Stimulated activated CD4-positive, alpha-beta T cell treated with anti-CD3 and anti-CD28 coated beads, Interleukin-12 subunit alpha, Interleukin-12 subunit beta, amount 100 ng/mL, for 48 hours (primary cell): ENCODE results near the gene CHST3.
"Not testable (repeated sequence)": the region's sequence is repeated elsewhere in the genome, so short reads cannot be mapped to it uniquely, and the experiment has no call there.

Experiments used
- DNase-seq, 3 donors: peaks; one replicate each; pipeline ENCODE4 v3.0.0-alpha.2; 2020; ENCODE audit warnings: low read depth in 2 of 3, low spot score in 1 of 3

Gene CHST3

DNA sequence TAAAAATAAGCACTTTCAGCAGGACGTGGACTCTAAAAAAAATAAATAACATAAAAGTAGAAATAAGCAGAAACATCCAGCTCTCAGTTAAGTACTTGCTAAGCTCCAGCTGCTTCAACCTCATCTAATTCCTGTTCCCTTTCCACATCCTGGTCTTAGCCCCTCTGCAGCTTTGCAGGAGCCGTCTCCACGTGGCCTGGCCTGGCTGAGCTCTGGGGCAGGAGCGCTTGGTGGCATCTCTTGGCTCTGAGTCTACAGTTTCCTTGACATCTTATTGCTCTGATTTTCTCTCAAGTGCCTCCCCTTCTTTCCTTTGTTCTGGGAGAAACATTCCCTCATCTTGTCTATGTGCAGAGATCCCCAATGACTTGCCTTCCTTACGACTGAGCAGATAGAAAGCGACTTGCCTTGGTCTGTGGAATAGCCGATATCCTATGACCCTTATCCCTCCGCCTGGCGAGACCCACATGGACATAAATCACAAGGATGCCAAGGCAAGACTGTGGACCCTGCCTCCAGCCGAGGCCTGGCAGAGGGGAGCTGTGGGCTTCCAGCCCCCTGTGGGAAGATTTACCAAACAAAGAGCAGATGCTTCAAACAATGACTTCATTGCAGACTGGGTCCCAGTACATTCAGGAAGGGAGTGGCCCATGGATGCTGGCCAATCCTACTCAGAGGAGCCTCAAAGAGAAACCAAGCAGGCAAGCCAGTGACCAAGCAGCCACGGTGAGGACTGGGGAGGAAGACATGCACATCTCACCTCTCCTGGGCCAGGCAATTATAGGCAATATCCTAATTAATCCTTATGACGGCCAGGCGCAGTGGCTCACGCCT, 62.3 kb downstream of the CHST3 start:
- DNase-seq = no peak

DNA sequence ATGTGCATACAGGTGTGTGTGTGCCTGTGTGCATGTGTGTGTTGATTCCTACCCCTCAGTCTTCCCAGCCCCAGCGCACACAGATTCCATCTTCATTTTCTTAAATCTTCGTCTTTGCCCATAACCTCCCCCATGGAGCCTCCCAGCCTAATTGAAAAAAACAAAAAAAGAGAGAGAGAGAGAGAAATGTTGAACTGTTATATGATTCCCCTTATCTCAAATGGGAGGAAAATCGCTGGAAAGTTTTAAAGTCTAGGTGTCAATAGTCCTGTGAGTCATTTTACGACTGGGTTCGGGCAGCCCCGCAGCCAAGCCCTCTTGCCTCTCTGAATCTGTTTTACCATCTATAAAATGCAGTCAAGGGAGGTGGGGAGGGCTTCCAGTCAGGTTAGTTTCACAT, 63.3 kb downstream of the CHST3 start:
- no peak for DNase-seq

DNA sequence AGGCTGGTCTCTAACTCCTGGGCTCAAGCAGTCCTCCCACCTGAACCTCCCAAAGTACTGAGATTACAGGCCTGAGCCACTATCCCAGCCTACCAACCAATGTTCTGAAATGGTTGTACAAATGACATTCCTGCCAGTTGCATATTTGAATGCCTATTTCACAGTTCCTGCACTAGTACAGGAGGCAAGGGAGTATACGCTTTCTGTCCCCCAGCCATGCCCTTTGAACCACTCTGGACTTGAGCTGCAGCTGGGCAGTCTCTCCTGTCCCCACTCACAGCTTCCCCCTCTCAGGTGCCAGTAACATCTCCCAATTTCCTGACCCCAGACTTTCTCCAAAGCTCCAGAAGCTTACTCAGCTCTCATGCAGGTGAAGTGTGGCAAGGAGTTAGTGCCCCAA, 65.2 kb downstream of the CHST3 start:
- no peak for DNase-seq

DNA sequence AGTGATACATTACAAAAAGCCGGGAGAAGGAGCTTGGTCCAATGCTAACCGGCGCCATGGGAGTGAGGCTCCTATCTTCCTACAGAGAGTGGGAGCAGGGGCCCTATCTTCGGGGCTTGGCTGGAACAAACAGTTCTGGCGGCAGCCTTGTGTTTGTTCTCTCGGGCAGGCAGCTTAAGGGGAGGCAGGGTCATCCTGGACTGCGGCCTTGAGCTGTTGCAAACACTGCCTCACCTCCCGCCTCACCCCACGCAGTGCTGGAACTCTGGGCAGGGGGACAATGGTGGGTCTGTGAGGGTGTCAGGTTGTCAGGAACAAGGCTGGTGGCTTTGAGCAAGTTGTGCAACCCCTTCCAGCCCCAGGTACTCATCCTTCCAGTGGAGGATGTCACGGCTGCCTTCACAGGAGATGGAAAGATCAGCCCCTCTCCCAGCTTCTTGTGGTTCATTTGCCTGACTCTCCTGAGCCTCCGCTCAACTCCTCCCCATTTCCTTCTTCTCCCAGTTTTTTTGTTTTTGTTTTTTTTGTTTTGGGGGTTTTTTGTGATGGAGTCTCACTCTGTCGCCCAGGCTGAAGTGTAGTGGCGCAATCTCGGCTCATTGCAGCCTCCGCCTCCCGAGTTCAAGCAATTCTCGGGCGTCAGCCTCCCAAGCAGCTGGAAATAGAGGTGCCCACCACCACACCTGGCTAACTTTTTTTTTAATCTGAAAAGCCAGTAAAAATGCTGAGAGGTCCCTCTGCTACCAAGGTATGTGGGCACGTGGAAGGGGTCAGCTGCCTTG, 66.8 kb downstream of the CHST3 start:
- no peak for DNase-seq

DNA sequence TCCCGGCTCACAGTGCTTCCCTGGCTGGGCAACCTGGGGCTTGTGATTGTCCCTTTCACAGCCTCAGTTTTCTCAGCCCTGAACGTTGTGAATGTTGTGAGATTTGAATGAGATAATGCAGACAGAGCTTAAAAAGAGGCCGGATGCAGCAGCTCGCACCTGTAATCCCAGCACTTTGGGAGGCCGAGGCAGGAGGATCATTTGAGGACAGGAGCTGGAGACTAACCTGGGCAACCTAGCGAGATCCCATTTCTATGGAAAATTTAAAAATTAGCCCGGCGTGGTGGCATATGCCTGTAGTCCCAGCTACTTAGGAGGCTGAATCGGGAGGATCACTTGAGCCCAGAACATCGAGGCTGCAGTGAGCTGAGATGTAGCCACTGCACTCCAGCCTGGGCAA, 67.5 kb downstream of the CHST3 start:
- DNase-seq = no peak

DNA sequence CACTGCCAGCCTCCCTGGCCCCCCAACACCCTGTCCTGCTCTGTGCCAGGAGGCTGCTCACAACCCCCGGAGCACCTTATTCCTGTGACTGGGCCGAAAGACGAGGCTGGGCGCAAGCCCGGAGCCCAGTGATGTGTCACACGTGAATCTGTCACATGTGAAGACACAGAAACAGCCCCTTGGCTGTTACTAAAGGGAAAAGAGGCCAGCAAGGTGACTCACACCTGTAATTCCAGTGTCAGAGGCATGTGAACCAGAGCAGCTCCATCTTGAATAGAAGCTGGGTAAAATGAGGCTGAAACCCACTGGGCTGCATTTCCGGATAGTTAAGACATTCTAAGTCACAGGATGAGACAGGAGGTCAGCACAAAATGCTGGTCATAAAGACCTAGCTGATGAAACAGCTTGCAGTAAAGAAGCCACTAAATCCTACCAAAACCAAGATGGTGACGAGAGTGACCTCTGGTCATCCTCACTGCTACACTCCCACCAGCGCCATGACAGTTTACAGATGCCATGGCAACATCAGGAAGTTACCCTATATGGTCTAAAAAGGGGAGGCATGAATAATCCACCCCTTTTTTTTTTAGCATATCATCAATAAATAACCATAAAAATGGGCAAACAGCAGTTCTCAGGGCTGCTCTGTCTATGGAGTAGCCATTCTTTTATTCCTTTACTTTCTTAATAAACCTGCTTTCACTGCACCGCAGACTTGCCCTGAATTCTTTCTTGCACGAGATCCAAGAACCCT, 68.4 kb downstream of the CHST3 start:
- not testable (repeated sequence) for DNase-seq

DNA sequence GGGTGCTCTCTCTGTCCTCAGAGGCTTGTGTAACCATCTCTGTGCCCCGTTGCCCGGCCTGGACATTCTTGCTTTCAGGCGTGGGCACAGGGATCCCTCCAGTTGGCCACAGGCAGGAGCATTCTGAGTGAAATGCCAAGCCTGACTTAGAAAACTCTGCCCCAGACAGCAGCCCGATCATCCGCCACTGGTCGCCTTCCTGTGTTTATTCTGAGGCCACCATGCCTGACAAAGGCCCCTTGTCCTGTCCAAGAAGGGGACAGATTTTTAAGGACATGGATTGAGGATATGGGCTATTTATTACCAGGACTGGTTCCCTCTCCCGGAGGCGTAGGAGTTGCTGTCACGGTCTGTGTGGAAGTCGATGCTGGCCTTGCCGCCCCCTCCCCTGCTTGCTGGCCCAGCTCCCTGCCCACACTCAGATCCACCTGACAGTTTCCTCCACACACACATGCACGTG, 69.9 kb downstream of the CHST3 start:
- DNase-seq = no peak

DNA sequence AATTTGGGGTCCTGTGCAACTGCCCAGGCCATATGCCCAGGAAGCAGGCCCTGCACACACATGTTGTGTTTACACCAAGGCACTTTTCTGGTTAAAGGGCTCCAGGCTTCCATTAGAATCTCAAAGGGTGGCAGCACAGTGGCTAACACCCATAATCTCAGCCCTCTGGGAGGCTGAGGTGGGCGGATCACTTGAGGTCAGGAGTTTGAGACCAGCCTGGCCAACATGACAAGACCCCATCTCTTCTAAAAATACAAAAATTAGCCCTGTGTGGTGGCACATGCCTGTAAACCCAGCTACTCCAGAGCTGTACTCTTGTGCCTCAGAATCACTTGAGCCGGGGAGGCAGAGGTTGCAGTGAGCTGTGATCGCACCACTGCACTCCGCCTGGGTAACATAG, 70.6 kb downstream of the CHST3 start:
- DNase-seq = no peak

DNA sequence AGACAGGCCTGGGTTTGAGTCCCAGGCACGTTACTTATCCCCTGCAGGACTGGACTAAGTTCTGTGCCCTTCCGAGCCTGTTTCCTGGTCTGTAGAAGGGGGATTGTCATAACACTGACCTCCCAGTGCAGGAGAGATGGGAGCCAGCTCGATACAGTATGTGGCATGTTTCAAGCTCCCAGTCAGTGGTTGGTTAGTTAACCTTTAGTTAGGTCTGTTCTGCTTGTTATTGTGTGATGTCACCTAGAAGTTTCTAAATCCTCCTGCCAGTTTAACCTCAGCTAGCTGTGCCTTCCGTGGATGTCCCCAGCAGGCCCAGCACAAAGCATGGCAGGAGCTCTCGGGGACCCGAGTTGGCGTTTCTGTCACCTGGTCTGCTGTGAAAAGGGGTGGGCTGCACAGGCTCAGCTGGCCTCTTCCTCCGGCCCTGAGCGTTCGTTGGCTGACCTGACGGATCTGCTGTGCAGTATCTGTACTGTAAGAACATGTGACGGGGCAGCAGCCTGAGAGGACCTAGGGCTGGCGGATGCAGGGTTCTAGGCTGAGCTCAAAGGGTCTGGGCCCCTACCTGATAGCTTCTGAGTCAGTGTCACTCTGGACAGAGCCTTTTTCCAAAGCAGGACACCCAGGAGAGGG, 71.2 kb downstream of the CHST3 start:
- no peak for DNase-seq

DNA sequence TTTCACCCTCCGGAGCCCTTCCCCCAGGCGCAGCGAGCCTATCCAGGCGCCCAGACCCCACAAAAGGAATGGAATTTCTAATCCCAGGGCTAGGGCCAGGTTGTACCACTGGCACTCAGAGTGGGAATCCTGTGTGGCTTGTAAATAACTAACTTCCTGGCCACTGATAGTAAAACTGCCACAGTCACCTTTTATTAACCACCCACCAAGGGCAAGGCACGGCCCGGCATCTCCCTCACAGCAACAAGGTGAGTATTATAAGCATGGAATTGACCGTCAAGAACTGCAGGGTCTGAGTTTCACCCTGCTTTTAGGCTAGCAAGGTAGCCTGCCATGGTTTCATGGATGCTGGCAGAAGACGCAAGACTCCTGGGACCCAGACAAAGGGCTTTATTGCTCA, 73.1 kb downstream of the CHST3 start:
- DNase-seq = no peak

DNA sequence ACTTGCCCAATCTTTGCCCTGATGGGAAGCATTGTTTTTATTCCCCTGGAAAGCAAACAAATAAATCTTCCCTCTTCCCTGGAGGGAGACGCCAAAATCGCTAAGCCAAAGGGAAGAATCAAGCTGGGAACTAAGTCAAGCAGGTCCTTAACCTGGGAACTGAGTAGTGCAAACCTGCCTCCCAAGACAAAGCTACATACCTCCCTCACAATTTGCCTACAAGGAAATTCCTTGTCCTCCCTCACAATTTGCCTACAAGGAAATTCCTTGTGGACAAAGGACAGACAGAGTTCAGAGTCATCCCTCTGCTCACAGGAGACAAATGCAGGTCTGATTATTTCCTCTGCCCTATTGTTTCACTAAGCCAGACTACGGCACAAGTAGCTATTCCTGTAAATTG, 73.6 kb downstream of the CHST3 start:
- no peak for DNase-seq

DNA sequence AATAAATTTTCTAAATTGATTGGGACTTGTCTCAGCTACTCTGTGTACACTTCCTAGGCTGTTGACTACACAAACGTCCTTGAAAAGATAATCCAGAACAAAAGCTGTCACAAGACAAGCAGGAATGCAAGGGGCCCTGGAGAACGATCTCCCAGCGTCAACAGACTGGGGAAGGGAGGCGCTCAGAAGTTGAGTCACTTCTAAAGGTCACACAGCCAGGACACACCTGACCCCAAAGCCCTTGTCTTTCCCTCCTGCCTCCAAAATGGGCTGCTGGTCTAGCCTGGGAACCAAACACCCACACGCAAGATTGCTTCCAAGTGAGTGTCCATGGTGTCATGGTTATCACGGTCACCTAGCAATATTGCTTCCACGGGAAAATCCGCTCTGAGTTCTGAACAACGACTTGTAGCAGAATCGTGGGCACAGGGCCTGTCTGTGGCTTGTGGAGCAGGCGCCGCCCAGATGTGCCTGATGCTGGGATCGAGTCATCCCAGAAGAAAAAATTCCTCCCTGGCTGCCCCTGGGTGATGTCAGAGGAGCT, 74.3 kb downstream of the CHST3 start:
- no peak for DNase-seq

DNA sequence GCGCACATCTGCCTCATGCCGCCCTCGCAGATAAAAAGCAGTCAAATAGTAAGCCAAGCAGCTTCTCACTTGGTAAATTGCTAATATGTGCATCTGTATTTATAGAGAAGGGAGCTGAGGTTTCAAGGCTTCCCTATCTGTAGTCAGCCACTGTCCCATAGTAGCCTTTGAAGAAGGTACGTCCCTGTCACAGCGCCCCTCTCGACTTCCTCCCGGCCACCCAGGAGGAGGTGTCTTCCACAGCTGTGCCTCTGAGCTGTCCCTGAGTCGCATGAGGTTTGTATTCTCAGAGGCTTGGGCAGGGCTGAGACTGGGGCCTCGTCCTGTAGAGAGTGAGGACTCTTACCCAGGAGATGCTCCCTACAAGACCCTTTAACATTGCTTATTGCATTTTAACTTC, 75.2 kb downstream of the CHST3 start:
- no peak for DNase-seq

DNA sequence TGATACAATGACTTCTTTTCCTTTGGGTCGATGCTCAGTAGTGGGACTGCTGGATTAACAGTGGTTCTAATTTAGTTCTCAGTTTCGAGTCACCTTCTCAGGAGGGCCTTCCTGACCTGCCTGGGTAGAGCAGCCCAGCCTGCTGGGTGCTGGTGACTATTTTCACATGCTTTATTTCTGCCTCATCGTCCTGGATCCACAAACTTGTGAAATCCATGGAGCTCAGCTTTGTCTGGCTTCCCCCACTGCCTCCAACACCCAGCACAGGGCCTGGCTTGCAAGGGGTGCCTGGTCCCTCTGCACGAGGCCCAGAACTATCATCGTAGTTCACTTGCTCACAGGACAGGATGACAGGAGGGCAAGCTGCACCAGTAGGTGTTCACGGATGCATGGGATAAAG, 77.3 kb downstream of the CHST3 start:
- no peak for DNase-seq

DNA sequence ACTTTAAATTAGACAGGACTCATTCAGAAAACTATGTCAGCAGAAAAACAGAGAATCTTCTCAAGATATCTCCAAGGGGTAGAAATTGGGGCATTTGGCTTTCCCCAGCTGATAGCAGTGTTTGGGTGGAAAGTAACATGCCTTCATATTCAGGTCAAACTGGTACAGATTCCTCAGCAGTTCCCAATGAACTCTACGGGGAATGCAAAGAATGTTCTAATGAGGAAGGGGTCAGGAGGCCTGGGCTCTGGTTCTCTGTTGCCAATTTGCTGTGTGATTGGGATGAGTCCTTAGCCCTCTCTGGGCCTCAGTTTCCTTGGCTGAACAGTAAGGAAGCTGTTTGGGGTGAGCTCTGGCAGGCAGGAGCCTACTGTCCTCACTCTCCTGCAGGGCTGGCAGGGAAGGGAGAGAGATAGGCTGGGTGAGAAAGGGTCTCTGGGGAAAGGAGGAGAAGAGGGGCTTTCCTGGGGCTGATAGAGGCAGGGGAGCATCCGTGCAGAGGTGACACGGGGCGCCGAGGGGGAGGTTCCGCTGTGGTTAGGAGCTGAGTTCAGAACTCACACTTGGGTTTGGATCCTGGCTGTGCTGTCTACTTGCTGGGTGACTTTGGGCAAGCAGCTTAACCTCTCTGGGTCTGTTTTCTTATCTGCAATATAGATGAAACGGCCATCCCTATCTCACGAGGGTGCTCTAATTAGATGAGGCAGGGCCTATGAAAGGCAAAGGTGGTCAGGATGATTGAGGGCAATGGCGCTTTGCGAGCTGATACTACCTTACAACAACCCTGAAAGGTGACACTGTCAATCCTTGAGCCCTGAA, 79.0 kb downstream of the CHST3 start:
- DNase-seq = no peak

DNA sequence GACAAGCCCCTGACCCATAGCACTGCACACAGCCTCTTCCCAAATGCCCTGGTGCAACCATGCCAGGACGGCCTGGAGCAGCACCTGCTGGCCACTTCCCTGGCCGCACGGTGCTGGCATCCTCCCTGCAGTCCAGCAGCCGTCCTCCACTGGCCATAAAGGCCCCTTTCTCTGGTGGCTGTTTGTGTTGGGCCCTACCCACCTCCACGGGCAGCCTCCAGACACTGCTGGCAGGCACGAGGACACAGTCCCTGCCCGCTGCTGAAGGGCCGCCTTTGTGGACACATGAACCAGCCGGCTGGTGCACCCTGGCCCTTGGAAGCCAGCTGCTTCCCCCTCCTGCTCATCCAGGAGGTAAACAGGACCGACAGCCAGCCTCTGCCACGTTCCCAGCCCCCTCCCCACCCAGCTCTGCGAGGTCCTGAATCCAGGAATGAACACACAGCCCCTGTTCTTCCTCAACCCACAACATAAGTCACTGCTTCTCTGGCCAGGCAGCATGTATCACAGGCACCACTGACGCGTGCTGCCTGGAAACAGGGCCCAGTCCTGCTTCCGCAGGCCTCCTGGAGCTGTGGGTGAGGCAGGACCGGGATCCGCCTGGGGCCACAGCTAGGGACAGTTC, 80.3 kb downstream of the CHST3 start:
- no peak for DNase-seq

DNA sequence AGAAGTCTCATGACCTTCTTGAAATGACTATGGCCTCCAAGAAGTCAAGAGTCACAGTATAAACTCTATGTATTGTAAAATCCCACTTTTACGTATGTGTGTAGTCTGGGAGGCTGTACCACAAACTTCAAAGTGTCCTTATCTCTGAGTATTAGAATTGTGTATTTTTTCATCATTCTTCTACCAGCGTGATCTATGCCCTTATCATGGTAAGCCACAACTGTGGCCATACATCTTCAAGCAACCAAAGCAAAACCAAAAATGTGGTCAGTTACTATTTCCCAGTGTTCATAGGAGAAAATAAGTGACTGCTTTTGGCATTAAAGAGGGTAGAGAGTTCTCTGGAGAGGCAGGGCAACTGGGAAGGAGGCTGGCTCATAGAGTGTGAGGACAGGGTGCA, 81.4 kb downstream of the CHST3 start:
- no peak for DNase-seq

DNA sequence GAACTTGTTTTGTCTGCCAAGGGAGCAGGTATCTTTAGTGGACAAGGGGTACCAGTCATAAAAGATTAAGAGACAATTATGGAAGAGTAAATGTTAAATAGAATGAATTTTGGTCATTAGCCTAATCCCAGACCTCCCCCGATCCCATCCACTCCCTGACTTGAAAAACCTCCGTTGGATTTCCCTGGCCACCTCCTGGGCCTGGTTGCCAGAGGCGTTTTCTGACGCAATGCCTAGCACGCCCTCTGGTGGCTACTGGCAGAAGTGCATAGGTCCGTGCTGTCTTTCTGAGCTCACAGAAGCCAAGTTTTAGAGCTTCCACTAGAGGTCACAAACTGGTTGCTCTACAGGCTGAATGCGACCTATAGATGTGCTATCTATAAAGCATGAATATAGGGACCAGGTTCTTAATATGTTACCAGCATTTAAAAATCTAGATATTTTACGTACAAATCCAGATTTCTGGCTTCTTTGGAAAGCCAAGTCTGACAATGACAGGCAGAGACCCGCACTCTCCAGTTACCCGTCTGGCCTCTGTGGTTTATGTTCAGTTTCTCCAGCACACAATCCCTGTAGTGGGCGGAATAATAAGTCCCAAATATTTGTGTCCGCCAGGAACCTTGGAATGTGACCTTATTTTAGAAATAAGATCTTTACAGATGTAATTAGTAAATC, 84.4 kb downstream of the CHST3 start:
- peak; percentile 84 to 96 (median 84) for DNase-seq

DNA sequence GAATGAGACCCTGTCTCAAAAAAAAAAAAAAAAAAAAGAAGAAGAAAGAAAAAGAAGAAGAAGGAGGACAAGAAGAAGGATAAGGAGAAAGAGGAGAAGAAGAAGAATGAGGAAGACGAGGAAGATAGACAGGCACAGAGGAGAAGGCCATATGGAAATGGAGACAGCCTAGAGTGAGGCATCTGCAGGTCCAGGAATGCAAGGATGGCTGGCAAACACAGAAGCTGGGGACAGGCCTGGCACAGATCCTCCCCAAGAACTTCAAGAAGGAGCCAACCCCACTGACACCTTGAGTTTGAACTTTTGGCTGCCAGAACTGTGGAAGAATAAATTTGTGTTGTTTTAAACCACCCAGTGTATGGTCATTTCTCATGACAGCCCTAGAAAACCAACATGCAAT, 85.3 kb downstream of the CHST3 start:
- no peak for DNase-seq
